ENCODE data around the gene SLC6A9. TPM values are rescaled to one million over a fixed set of nuclear protein-coding genes. Genes with fewer than 3 reads are reported as not detected.

Gene SLC6A9
- total and polyA plus RNA-seq, 2 of the 8 experiments (the other 6 are each of a cell fraction or from before 2014, with no cell fraction given) = 20.2 to 24.2 TPM

- TF ChIP-seq MAX (IDR thresholded peaks at IDR 0.05) = no peak
- TF ChIP-seq HDAC2 (IDR thresholded peaks at IDR 0.05; ENCODE audit: borderline replicate concordance in 1 of 2, low read depth in 2 of 2, low read length in 2 of 2) = no peak
- TF ChIP-seq BRCA1 (IDR thresholded peaks at IDR 0.05; ENCODE audit: low read depth, low read length) = no peak
- no peak for TF ChIP-seq TCF12 (IDR thresholded peaks at IDR 0.05; ENCODE audit: low read depth, low read length)
- TF ChIP-seq CHD2 (IDR thresholded peaks at IDR 0.05; ENCODE audit: low read length) = no peak
- no peak for TF ChIP-seq ATF2 (IDR thresholded peaks at IDR 0.05; ENCODE audit: low read length)
- TF ChIP-seq EP300 (IDR thresholded peaks at IDR 0.05; ENCODE audit: borderline replicate concordance in 1 of 2, low read depth in 2 of 2, low read length in 2 of 2) = no peak
- no peak for TF ChIP-seq HDAC6 (IDR thresholded peaks at IDR 0.05; ENCODE audit: low read depth, low read length)
These were observed 1.8 kb upstream of the SLC6A9 start (continued) for GRCh38 chr1:44033041-44033575.

Data from H1 (cell line).